GM12891 (cell line): ENCODE data around the gene FARP2.

Experiments
- DNase-seq: peaks from one replicate; pipeline ENCODE4 v3.0.0; 2011; ENCODE audit warnings: low spot score; ENCODE audit not compliant: insufficient read length
- FAIRE-seq: peaks from 2 replicates; lab custom pipeline; 2011; peaks lifted over from hg19 to GRCh38; lab: Jason Lieb, UNC
- PAX5 ChIP-seq: IDR thresholded peaks from 2 replicates; pipeline ENCODE4 v1.6.1; 2011; ENCODE audit warnings: low read length, moderate library complexity, mild to moderate bottlenecking; ENCODE audit not compliant: insufficient read depth, severe bottlenecking
- POLR2A ChIP-seq: IDR thresholded peaks from 2 replicates; pipeline ENCODE4 v1.6.1; 2011; ENCODE audit warnings: low read depth, low read length, control low read depth
- POLR2AphosphoS5 ChIP-seq: IDR thresholded peaks from 2 replicates; pipeline ENCODE4 v1.6.1; 2011; ENCODE audit warnings: low read depth, low read length, control low read depth
- POU2F2 ChIP-seq: IDR thresholded peaks from 2 replicates; pipeline ENCODE4 v1.6.1; 2011; ENCODE audit warnings: low read depth, mild to moderate bottlenecking, control low read depth, low read length, moderate library complexity
- SPI1 ChIP-seq: IDR thresholded peaks from 2 replicates; pipeline ENCODE4 v1.6.1; 2011; ENCODE audit warnings: low read depth, low read length, control low read depth
- TAF1 ChIP-seq: IDR thresholded peaks from 2 replicates; pipeline ENCODE4 v1.6.1; 2011; ENCODE audit warnings: low read depth, low read length, control low read depth

The FARP2 gene

DNA sequence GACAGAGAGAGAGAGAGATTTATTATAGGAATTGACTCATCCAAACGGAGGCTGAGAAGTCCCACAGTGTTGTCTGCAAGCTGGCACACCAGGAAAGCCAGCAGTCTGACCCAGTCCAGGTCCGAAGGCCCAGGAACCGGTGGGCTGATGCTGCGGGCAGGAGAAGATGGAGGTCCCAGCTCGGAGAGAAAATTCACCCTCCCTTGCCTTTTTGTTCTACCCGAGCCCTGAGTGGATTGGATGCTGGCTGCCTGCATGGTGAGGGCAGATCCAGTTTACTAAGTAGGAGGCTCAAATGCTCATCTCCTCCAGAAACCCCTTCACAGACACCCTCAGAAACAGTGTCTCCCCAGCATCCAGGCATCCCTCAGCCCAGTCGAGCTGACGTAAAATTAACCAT, 174.5 kb downstream of the FARP2 start:
- TF ChIP-seq PAX5 (no peak), POLR2AphosphoS5 (no peak), SPI1 (no peak), POU2F2 (no peak), TAF1 (no peak), POLR2A (no peak)
- DNase-seq (no peak), FAIRE-seq (no peak)

DNA sequence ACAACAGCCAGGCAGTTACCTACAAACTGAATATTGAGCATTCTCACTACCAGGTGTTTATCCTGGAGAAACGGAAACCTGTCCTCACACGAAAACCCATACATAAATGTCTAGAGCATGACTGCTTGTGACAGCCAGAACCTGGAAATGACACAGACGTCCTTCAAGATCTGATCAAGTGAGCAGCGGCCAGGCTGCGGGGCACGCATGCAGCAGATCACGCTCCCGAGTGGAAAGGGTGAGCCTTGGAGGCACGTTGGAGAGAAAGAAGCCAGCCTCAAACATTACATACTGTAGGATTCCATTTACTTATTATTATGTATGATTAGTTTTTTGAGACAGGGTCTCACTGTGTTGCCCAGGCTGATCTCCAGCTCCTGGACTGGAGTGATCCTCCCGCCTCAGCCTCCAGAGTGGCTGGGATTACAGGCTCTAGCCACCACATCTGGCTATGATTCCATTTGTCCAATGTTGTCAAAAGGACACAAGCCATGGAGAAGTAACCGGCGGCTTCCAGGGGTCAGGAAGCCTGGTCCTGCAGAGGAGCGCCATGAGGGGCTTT, 175.2 kb downstream of the FARP2 start:
- TF ChIP-seq POU2F2 = no peak
- no peak for TF ChIP-seq PAX5
- no peak for TF ChIP-seq POLR2A
- no peak for TF ChIP-seq TAF1
- no peak for TF ChIP-seq SPI1
- TF ChIP-seq POLR2AphosphoS5 = no peak
- FAIRE-seq (no peak), DNase-seq (no peak)

DNA sequence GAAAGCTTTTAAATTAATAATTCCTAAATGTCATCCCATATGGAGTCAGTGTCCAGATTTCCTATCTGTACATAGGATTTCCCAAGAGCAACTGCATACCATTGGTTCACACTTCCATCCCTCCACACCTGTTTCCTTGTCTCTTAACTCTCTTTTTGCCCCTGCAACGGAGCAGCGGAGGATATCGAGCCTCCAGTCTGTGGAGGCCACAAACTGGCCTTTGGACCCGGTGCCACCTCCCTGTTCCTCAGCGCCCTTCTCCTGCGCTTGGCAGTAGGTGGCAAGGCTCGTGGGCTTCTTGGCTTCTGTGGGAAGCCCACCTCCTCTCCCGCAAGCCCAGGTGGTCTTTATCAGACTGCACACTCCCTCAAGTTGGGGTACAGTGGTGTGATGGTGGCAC, 176.1 kb downstream of the FARP2 start:
- DNase-seq = no peak
- TF ChIP-seq TAF1 (no peak), POLR2AphosphoS5 (no peak), PAX5 (no peak), SPI1 (no peak)
- FAIRE-seq = no peak

GRCh38 chr2:241532733-241533601, 176.9 kb downstream of the FARP2 start:
- FAIRE-seq (no peak), DNase-seq (no peak)
- no peak for TF ChIP-seq POLR2AphosphoS5
- TF ChIP-seq POU2F2 = no peak

GRCh38 chr2:241534293-241534692, 178.2 kb downstream of the FARP2 start:
- TF ChIP-seq TAF1 (no peak), POLR2A (no peak), POLR2AphosphoS5 (no peak), PAX5 (no peak), POU2F2 (no peak), SPI1 (no peak)
- DNase-seq (no peak), FAIRE-seq (no peak)

DNA sequence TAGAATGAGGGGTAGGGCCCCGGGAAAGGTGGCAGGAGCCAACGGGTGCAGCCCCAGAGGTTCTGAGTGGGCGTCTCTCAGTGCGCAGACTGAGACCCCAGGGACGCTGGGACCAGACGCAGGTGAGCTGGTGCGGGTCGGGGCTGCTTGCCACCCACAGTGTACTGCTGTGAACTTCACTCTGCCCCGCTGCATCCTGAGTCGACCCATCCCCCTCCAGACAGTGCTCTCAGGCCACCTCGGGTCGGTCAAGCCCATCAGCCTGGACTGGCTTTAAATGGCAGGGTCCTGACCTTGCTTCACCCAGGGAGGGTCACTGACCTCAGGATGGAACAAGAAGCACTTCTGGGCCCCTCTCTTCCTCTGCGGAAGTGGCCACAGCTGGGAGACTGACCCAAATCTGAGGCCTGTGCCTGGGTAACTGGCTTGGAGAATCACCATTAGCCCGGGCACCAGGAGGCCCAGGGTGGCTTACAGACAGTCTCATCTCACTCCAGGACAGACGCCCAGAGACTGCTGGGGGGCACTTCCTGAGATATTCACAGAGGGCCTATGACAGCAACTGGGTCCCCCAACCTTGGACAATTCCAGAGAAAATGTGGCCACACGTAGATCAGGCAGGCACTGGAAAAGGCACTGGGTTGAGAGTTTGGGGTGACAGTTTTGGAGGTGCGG, 178.8 kb downstream of the FARP2 start:
- FAIRE-seq = no peak
- TF ChIP-seq PAX5 (no peak), POLR2AphosphoS5 (no peak), TAF1 (no peak), POU2F2 (no peak), POLR2A (no peak), SPI1 (no peak)
- DNase-seq = no peak

DNA sequence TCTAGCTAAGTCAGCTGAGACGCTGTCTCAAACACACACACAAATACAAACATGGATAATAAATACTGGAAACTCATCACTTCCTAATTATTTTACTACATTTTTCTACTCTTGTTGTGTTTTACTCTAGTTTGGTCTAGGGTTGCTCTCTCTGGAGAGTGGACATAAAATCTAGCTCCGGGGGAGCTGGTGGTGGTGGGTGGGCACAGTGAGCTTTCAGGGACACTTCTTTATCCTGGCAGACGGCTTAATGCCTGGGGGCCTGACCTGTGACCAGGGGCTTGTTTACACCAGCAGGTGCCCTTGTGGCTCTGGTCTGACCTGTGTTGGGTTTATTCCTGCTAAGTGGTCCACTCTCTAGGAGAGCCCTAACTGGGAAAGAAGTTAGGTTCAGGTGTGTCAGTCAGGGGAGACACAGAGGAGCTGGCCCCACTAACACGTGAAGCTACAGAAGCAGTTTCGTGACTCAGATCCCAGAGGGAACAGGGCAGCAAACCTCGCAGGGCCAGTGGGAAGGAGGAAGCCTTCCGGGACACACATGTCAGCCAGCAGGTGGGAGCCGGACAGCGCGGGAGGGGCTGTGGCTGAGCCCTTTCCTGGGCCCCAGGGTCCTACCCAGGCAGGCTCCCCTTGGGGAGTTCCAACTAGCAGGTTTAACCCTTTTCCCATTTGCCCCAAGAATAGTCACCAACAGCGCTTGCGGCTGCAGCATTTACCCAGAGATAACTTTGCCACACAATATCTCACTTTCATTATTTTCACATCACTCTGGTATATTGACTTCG, 180.0 kb downstream of the FARP2 start:
- no peak for TF ChIP-seq PAX5
- no peak for TF ChIP-seq TAF1
- TF ChIP-seq POLR2AphosphoS5 = no peak
- TF ChIP-seq POU2F2 = no peak
- TF ChIP-seq SPI1 = no peak
- no peak for TF ChIP-seq POLR2A
- FAIRE-seq (no peak), DNase-seq (no peak)

DNA sequence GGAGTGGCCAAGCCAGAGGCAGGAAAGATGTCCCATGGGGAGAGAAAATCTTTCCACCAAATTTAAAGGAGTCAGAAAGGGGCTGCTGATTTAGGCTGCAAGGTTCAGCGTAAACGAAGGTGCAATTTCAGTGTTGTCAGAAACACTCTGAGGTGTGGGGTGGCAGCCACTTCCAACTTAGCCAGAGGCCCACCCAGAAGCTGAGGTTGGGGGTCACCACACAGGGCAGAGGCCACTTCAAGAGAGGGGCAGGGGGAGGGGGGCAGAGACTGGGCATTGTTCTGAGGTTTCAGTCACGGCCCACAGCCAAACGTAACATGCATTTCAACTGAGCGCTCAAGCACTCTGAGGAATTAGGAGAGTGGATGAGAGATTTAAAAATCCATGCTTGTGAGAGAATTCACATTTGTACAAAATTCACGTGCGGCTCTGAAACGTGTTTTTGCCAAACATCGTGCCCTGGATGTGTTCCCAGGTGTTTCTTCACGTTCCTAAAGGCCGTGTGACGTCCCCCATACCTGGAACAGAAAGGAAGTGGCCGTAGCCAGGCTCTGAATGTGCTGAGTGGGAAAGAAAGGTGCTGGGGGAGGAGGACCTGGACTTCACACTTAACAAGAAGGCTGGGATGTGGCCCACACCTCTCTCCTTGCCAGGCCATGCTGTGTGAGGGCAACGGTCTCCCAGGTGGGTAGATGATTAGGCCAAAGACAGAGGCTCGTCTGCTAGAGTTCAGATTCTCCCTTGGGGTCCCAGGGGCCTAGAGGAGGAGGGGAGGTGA, 182.9 kb downstream of the FARP2 start:
- TF ChIP-seq POU2F2 = no peak
- TF ChIP-seq SPI1 = no peak
- no peak for TF ChIP-seq POLR2A
- TF ChIP-seq PAX5 = no peak
- no peak for TF ChIP-seq TAF1
- no peak for TF ChIP-seq POLR2AphosphoS5
- FAIRE-seq (no peak), DNase-seq (no peak)
